Neuron (in vitro differentiated cells): ENCODE results near the gene VWA3A.

Experiments
- H2AFZ ChIP-seq: one replicate; pipeline ENCODE4 v1.6.1; 2013; ENCODE audit warnings: low read depth, mild to moderate bottlenecking, inconsistent platforms, low read length, moderate library complexity
- H3K27me3 ChIP-seq: one replicate; pipeline ENCODE4 v1.6.1; 2013; ENCODE audit warnings: low read length; ENCODE audit not compliant: insufficient read depth
- H3K36me3 ChIP-seq: one replicate; pipeline ENCODE4 v1.6.1; 2013; ENCODE audit warnings: low read length; ENCODE audit not compliant: insufficient read depth
- H3K4me1 ChIP-seq: one replicate; pipeline ENCODE4 v1.6.1; 2013; ENCODE audit warnings: low read length; ENCODE audit not compliant: insufficient read depth
- H3K4me3 ChIP-seq: 2 replicates; pipeline ENCODE4 v1.5.1; 2013; ENCODE audit warnings: mild to moderate bottlenecking, low read length, moderate library complexity
- H3K9me3 ChIP-seq: one replicate; pipeline ENCODE4 v1.6.1; 2013; ENCODE audit warnings: low read length

Gene VWA3A

DNA sequence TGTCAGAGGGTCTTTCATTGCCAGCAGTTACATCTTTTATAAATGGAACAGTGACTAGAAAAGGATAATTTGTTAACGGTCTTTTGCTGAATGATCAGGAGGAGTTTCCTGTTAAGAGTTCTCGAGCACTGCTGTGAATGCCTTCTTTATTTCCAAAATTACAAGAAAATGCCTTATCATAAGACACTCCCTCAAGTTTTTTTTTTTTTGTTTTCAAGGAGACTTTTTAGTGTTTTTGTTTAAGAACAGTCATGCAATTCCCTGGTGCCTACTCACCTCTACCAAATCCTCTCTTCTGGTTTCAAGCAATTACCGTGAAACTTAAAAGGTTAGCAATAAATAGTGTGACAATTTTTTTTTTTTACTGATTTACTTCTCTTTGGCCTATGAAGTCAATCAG lies 19.0 kb upstream of the VWA3A start:
- Histone ChIP-seq H3K4me3 (no peak overlapping the region), H3K4me1 (peaks cover 11% of the 10 kb centered on the region), H3K27me3 (no peaks in the 10 kb centered on the region), H3K36me3 (no peaks in the 10 kb centered on the region), H2AFZ (no peak overlapping the region), H3K9me3 (no peaks in the 10 kb centered on the region)

GRCh38 chr16:22075043-22075757 lies 17.1 kb upstream of the VWA3A start:
- no peaks in the 10 kb centered on the region for H3K36me3 ChIP-seq
- peaks cover 11% of the 10 kb centered on the region for H3K4me1 ChIP-seq
- no peaks in the 10 kb centered on the region for H3K9me3 ChIP-seq
- no peaks in the 10 kb centered on the region for H3K27me3 ChIP-seq
- no peak overlapping the region for H3K4me3 ChIP-seq
- no peak overlapping the region for H2AFZ ChIP-seq

- Histone ChIP-seq H3K4me3 (no peak overlapping the region), H3K4me1 (peaks cover 11% of the 10 kb centered on the region), H2AFZ (no peak overlapping the region), H3K36me3 (no peaks in the 10 kb centered on the region), H3K9me3 (no peaks in the 10 kb centered on the region), H3K27me3 (no peaks in the 10 kb centered on the region)
Measured at GRCh38 chr16:22075776-22076175, 16.6 kb upstream of the VWA3A start.

GRCh38 chr16:22077700-22078313 lies 14.5 kb upstream of the VWA3A start:
- H3K36me3 ChIP-seq: no peaks in the 10 kb centered on the region
- H3K27me3 ChIP-seq: no peaks in the 10 kb centered on the region
- H2AFZ ChIP-seq: no peak overlapping the region
- H3K4me1 ChIP-seq: peaks cover 2% of the 10 kb centered on the region
- no peaks in the 10 kb centered on the region for H3K9me3 ChIP-seq
- H3K4me3 ChIP-seq: no peak overlapping the region

GRCh38 chr16:22078656-22079055 lies 13.7 kb upstream of the VWA3A start:
- H3K36me3 ChIP-seq: no peaks in the 10 kb centered on the region
- no peaks in the 10 kb centered on the region for H3K27me3 ChIP-seq
- no peaks in the 10 kb centered on the region for H3K9me3 ChIP-seq
- H2AFZ ChIP-seq: no peak overlapping the region
- no peak overlapping the region for H3K4me3 ChIP-seq
- H3K4me1 ChIP-seq: peaks cover 2% of the 10 kb centered on the region

DNA sequence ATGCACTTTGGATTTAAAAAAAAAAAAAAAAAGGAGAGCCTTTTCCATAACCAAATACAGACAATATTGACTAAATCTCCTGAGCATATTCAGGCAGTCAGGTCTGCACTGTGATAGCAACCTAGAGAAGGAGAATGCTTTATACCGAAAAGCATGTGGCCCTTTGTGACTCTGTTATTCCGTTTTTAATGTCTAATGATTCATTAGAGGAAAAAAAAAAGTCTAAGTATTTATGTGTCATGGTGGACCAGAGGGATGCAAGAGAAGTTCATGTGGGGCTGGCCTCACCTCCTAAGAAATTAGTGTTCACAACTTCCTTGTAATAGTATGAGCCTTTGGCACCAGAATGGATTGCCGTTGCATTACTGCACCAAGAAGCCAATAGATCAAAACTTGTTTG lies 11.3 kb upstream of the VWA3A start:
- Histone ChIP-seq H3K4me1 (peaks cover 2% of the 10 kb centered on the region), H3K9me3 (no peaks in the 10 kb centered on the region), H3K4me3 (no peak overlapping the region)

GRCh38 chr16:22086440-22086839 lies 5.9 kb upstream of the VWA3A start:
- no peak overlapping the region for H3K4me3 ChIP-seq
- no peaks in the 10 kb centered on the region for H3K9me3 ChIP-seq
- H2AFZ ChIP-seq: no peak overlapping the region
- no peaks in the 10 kb centered on the region for H3K36me3 ChIP-seq
- no peaks in the 10 kb centered on the region for H3K4me1 ChIP-seq
- H3K27me3 ChIP-seq: no peaks in the 10 kb centered on the region

More for the DNA sequence above, 11.3 kb upstream of the VWA3A start:
- Histone ChIP-seq H3K27me3 (no peaks in the 10 kb centered on the region), H2AFZ (no peak overlapping the region), H3K36me3 (no peaks in the 10 kb centered on the region)

DNA sequence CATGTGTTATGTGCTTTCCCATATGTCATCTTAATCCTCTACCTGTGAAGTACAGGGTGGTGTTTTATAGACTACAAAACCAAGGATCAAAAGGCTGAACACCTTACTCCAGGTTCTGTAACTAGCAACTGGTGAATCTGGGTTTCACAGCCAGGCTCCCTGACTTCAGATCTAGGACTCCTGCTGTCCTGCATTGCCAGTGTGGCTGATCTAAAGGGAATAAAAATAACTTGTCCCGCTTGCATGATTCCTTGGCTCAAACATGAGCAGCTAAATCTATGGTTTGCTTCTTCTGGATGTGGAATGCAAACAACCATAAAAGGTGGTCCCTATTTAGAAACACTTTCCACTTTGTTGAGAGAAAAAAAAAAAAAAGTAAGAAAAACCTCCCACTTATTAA lies 3.7 kb upstream of the VWA3A start:
- H3K4me1 ChIP-seq: peaks cover 10% of the 10 kb centered on the region
- H3K36me3 ChIP-seq: no peaks in the 10 kb centered on the region
- no peaks in the 10 kb centered on the region for H3K27me3 ChIP-seq
- no peak overlapping the region for H3K4me3 ChIP-seq
- H3K9me3 ChIP-seq: no peaks in the 10 kb centered on the region
- no peak overlapping the region for H2AFZ ChIP-seq

GRCh38 chr16:22089910-22090309 lies 2.4 kb upstream of the VWA3A start:
- no peak overlapping the region for H2AFZ ChIP-seq
- no peaks in the 10 kb centered on the region for H3K9me3 ChIP-seq
- H3K27me3 ChIP-seq: no peaks in the 10 kb centered on the region
- no peaks in the 10 kb centered on the region for H3K36me3 ChIP-seq
- no peak overlapping the region for H3K4me3 ChIP-seq
- peaks cover 10% of the 10 kb centered on the region for H3K4me1 ChIP-seq

- Histone ChIP-seq H3K4me1 (peaks cover 10% of the 10 kb centered on the region), H3K4me3 (no peak overlapping the region), H2AFZ (no peak overlapping the region), H3K36me3 (no peaks in the 10 kb centered on the region), H3K9me3 (no peaks in the 10 kb centered on the region), H3K27me3 (no peaks in the 10 kb centered on the region)
Measured at GRCh38 chr16:22091721-22092120, 620 bp upstream of the VWA3A start.

GRCh38 chr16:22093331-22093730 lies 990 bp downstream of the VWA3A start:
- Histone ChIP-seq H3K36me3 (no peaks in the 10 kb centered on the region), H3K4me3 (no peak overlapping the region), H3K27me3 (no peaks in the 10 kb centered on the region), H2AFZ (no peak overlapping the region), H3K9me3 (no peaks in the 10 kb centered on the region), H3K4me1 (peaks cover 10% of the 10 kb centered on the region)

GRCh38 chr16:22093996-22094395 lies 1.7 kb downstream of the VWA3A start:
- Histone ChIP-seq H3K27me3 (no peaks in the 10 kb centered on the region), H2AFZ (no peak overlapping the region), H3K36me3 (no peaks in the 10 kb centered on the region), H3K4me3 (no peak overlapping the region), H3K4me1 (peaks cover 10% of the 10 kb centered on the region), H3K9me3 (no peaks in the 10 kb centered on the region)

GRCh38 chr16:22098405-22099255 lies 6.3 kb downstream of the VWA3A start:
- H3K4me3 ChIP-seq: no peak overlapping the region

More at GRCh38 chr16:22098405-22099255, 6.3 kb downstream of the VWA3A start:
- no peaks in the 10 kb centered on the region for H3K36me3 ChIP-seq
- no peak overlapping the region for H2AFZ ChIP-seq
- no peaks in the 10 kb centered on the region for H3K27me3 ChIP-seq
- no peaks in the 10 kb centered on the region for H3K4me1 ChIP-seq
- H3K9me3 ChIP-seq: no peaks in the 10 kb centered on the region
